GM21526 (cell line): Measurements from ENCODE around the gene DGKI.

Experiments
- ATAC-seq: cut with Tn5 transposase; IDR thresholded peaks from one replicate; pipeline ENCODE4 v1.9.1; 2021; ENCODE audit warnings: moderate library complexity; ENCODE audit not compliant: unreplicated experiment, low FRiP score

DGKI gene

DNA sequence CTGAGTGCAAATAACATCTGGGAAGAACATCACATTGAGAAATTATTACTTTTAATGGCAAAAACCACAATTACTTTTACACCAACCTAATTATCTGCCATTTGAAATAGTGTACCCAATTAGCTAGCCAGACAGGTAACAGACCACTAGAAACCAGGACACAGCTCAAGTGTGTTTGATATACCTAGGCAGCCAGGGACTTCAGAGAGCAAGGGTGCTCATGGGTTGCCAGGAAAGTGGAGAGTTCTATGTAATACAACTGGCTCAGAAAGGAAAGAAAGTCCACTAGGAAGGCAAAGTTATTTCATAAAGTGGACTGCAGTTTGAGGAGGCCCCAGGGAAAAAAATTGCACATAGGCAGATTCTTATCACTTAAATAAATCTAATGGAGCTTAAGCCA, 453.2 kb downstream of the DGKI start:
- no peak for ATAC-seq

DNA sequence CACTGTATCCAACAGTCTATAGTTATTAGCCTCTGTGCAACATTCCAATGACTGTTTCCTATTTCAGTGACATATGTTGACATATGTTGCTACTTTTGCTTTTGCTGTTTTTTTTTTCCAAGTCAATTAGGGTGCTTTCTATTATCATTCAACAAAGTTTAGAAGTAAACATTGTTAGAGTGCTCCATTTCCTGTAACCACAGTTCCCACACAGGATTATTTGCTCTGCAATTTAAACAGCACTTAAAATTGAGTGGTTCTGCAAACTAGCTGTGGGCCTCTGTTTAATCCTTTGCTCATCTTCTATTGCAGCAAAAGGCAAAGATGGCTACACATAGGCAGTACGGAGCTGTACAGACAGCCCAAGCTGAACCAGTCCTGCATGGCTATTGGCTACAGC, 456.7 kb downstream of the DGKI start:
- no peak for ATAC-seq

DNA sequence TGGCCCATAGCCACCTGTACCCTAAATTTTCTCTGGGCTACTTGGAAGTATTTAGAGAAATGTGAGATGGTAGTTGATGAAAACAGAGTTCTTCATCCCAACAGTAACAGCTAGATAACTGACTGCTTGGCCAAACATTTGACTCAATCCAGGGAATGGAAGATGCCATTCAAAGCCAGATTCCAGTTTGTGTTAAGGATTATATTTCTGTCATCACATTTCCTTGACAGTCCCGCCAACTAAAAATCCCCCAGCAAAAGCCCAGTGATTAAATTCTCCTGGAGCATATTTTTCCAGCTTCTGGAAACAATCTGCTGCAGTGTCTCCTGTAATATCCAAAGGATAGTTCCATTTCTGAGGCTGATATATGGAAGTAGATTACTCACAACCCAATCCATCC, 457.9 kb downstream of the DGKI start:
- ATAC-seq, result no peak

DNA sequence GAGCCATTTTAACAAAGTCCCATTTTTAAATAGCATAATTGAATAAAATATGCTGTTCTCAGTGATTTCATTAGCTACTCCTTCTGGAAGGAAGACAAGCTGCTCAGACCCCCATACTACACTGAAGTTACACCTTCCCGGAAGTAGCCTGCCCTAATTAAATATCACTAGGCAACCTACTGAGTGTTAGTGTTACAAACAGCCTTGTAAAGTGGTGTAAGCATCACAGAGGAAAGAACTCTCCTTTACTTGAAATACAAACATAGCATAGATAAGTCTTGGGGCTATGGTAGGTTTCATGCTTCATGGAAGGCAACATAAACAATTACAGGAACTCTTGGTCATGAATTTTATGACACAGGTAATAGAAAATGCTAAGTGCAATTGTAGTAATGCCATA, 459.8 kb downstream of the DGKI start:
- ATAC-seq, result no peak

DNA sequence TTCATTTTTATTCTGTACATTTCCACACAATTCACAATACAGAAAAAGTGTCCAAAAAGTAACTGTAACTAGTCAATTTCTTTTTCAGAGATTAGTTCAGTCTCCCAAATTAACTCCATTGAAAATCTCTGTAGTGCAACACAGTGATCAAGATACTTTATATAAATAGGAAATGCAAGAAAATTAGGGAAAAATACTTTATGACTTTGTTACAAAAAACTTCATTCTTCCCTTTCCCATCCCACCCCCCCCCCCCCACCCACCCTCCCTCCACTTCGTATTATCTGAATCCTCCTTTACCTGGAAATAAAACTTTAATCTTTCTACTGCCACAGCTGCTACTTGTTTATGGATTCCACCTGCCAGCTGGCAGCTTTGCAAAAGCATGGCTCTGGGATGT, 465.7 kb downstream of the DGKI start:
- ATAC-seq, result no peak

DNA sequence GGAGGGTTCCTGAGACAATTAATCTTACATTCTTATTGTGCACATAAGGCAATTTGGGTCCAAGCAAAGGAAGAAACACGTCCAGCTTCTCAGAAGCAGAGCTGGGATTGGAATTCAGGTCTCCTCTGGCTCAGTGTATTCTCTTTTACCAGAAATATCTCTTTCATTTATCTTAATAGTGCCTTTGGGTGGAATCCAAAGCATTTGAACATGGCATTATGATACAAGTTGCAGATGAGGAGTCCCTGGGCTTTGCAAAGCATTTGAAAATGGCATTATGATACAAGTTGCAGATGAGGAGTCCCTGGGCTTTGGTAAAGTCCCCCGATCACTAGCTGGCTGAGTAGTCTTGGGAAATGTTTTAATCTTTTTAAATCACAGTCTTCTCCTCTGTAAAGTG, 473.3 kb downstream of the DGKI start:
- no peak for ATAC-seq

DNA sequence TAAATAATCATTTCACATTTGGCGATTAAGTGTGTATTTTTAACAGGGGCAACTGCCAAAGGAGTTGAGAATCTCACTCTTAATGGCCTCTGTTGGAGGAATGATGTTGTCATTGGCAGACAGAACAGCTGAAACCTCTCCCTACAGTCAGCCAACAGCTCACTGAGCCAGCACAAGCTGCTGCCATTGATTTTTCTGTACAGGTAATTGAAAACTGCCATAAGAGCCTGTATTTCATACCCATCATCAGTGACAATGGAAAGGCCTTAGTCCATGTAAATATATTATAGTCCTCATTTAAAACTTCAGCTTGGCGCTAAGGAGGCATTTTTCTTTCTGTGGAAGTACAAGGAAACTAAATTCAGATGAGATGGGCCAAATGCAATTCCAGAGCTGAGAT, 475.2 kb downstream of the DGKI start:
- no peak for ATAC-seq

DNA sequence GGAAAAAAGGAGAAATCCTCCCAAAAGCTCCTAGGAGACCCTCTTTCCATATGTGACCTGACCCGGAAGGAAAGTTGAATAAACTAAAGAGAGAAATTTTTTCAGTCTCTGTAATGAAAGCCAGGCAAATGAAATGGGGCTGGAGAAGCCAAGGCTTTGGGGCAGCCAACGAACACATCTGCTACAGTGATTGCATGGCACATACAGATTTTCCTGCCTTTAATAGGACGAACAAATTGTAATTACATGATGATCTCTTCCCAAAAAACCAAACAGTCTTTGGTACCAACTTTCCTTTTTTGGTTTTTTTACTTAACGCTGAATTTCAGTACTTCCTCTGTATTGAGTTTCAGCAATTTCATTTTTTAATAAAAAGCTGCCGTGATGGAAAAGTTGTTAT, 479.8 kb downstream of the DGKI start:
- ATAC-seq, result no peak

DNA sequence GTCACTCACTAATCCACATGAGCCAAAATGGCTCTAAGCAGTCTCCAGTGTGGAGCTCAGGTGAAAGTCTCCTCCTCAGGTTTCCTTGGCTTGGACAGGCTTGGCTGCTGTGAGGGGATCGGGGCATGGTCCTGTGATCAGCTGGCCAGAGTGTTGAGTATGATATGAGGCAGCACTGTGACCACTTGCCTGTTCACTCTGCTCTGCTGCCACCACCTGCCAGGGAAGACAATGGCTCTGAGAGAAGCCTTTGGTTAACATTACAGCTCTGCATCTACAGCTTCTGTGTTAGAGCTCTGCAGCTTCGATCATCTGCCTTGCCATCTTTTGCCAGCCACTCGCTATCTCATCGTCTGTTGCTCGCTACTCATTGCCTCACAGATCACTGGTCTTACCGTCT, 483.1 kb downstream of the DGKI start:
- ATAC-seq, result no peak

DNA sequence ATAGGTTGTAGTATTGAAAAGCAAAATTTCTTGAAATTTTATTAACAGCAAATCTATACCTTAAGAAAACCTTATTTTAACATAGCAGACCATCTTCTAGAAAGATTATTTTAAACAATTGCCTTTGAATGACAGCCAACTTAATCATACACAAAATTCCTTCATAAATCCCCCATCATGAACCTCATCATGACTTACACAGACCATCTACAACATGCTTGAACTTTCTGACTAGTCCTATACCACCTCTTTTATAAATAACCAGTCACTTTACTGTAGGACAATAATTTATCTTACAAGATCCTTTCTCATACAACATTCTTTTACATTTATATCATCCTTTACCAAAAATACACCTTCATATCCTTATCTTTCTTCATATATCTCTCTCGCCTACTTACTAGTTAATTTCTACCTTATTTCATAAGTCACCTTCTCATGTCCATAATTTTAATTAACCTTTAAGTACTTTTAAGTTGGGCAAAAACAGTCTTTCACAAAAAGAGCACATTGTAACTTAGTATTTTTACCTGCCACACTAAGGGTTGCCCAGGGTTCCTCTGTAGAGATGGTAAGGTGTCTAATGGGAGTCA, 486.6 kb downstream of the DGKI start:
- no peak for ATAC-seq

DNA sequence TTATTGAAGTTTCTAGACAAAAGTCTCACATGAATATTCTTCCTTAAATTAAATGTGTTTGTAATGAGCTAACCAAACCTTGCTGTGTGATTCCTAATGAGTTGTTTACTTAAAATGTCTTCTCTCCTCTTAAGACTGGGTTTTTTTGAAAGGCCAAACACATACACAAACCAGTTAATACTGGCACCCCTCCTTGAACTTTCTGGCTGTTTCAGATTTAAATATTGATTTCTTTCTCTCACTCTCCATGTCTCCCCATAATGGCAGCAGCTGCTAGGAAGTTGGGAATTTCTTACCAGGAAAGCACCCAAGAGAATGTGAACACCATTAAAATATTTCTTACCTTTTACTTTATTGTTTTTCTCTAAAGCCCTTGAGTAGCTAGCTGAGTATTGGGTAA, 491.8 kb downstream of the DGKI start:
- no peak for ATAC-seq

DNA sequence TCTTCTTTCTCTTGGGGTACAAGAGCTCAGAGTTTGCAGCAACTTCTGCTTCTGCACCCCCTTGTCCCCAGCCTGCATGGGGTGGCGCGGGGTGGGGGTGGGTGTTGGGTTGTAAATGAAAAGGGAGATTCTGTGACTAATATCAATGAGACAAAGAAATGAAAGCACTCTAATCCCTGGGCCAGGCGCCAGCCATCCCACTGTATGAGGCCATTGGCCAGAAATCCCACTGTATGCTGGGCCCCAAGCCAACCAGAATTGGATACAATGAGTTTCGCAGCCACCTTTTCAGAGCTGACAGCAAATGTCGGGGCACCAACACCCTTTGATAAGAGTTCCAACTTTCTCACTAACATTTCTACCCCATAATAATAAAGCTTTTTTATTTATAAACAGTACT, 492.4 kb downstream of the DGKI start:
- no peak for ATAC-seq

DNA sequence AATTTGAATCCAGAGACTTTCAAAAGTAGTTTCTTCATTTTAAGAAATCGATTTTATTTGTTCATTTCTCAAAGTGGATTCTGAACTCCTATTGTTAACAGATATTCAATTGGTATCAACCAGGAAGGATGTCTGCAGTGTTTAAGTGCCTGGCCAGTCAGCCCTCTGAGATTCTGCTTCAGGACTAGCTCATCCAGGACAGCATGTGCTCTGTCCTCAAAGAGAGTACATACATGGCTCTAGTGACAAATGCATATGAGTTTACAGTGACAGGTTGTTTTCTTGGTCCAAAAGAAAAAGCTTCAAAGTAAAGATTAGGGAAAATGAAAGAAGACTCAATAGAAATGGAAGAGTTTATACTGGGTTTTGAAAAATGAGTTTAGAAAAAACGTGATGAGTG, 494.8 kb downstream of the DGKI start:
- ATAC-seq, result no peak

DNA sequence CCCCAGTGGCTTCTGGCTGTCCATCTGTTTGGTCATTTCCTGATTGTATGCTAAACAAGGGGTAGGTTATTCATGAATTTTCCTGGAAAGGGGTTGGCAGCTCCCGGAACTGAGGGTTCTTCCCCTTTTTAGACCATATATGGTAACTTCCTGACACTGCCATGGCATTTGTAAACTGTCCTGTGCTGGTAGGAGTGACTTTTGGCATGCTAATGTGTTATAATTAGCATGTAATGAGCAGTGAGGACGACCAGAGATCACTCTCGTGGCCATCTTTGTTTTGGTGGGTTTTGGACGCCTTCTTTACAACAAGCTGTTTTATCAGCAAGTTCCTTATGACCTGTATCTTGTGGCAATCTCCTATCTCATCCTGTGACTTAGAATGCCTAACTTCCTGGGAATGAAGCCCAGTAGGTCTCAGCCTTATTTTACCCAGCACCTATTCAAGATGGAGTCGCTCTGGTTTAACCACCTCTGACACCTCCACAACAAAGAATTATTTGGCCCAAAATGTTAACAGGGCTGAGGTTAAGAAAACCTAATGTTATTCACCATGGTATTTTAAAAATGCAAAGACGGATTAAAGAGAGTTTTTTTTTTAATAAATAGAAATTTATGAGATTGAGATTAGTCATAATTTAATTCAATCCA, 500.9 kb downstream of the DGKI start:
- ATAC-seq, result no peak

DNA sequence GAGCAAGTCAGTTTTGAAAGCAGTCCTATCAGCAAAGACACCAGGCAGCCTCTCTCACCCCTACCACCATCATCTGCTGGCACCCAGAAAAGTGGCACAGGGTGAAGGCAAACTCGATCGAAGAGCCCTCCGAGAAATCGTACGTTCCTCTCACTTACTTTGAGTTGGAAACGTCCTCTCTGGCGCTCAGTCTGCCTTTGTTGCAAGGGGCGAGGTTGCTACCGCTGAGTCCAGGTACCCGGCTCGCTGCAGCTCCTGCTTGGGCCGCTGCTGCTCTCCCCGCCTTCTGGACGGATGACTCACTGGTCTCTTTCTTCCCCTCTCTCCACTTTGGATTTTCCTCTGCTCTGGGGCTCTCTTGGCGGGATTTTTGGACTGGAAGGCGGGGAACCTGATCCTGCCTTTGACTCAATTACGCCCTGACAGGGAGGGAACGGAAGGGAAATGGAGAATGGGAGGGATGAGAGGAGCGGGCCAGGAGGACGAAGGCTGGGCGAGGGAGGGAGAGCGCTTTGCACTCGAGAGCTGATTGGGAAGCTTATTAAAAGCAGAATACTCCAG, 503.4 kb downstream of the DGKI start, which contains the start of gene PTN:
PTN (minus strand) TSS at position 453 of the 561 bp plus-strand sequence. CDS start 88,760 bp downstream, outside the sequence.
- no peak for ATAC-seq

DNA sequence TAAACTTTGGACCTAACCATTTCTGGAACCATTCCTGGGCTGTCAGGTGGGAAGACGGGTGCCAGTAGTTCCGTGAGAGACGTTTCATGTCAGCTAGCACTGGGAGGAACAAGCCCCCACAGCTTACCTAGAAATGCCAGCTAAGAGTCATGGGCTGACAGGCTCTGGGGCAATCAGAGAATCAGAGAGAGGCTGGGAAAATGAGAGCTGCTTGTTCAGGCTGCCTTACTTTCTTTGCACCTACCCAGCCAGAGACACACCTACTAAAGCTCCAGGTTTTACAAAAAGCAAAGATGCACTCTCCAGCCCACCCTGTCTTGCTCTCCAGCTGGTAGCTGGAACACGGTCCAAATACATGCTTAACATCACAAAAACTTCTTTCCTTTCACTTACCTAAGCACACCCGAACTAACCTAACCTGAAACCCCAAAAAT, 503.9 kb downstream of the DGKI start:
- ATAC-seq, result no peak

DNA sequence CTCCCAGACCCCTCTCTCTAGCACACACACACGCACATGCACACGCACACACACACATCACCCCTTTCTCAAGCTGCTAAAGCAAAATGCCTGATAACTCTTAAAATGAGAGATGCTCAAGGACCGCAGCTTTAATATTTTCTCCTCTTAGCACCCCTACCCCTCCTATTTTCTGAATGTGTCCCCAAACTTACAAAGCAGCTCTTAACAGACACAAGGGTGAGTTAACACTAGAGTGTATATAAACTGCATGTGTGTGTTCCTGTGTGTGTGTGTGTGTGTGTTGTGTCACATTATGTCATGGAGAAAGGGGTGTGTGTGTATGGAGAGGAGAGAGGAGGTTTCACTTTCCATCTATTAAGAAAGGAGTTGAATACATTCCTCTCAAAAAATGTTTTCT, 504.5 kb downstream of the DGKI start:
- no peak for ATAC-seq

DNA sequence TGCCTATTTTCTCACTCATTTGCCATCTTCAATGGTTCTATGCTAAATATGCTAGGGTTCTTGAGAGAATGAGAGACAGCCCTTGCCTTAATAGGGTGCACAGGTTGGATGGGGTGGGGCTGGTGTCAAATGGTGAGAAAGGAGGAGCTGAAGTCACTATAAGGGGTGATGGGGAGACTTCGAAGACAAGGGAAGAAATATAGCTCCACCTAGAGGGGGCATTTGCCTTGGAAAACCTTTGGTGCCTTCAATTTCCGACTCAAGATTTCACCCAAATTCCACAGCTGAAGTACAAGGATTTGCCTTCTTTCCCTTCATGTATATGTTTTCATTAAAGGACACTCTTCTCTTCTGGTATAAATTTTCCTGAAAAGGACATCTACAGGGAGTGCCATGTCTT, 508.9 kb downstream of the DGKI start:
- ATAC-seq, result no peak

DNA sequence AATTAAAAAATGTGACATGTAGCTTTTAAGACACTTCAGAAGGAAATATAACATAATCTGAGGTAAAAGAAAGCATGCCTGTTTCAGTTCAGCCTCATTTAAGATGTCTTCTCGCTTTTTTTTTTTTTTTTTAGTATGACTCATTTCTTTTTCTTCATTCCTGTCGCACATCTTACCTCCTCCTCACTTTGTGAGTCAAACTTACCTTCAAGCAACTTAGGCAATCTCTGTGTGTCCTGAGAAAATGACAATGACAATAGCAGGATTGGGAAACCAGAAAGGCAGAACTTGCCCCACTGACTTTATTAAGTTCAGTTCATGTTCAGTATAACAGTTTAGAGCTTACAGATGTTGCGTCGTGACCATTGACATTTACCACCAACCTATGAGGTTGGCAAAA, 511.0 kb downstream of the DGKI start:
- ATAC-seq, result no peak

DNA sequence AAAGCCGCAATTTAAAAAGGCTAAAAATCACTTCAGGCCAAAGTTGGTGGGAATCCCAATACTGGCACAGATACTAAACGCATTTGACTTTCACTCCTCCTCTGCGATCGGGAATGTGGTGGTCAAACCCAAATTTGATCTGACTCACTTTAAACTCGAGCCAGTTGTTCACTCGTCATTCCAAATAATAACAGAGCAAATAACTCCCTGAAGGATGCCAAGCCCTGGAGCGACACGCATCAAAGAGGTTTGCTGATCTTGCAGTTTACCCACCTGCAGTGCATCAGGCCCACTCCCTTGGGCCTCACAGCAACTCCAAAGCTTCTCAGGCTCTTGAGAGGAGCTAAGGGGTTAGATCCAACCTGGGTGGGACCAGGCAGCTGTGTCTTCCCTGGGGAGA, 515.4 kb downstream of the DGKI start:
- ATAC-seq, result no peak
